HepG2 (cell line): ENCODE results near the gene MAP3K19. TPM values are rescaled to one million over a fixed set of nuclear protein-coding genes. Genes with fewer than 3 reads are reported as not detected.

Experiments used
- HMG20A ChIP-seq: IDR thresholded peaks from 2 replicates; pipeline ENCODE4 v1.6.1; 2016; ENCODE audit warnings: borderline replicate concordance
- HMG20B ChIP-seq: conservative IDR thresholded peaks from 2 replicates; pipeline ENCODE4 v1.6.1; 2016; ENCODE audit warnings: missing genetic modification reagents, missing compliant biosample characterization
- NFE2 ChIP-seq: sonication (generic); formaldehyde crosslinking; IDR thresholded peaks from 2 replicates; pipeline ENCODE4 v1.4.0; 2020; ENCODE audit warnings: missing genetic modification reagents
- NFKBIZ ChIP-seq: IDR thresholded peaks from 2 replicates; pipeline ENCODE4 v1.6.1; 2018; ENCODE audit warnings: missing genetic modification reagents, missing compliant biosample characterization
- NFYC ChIP-seq: IDR thresholded peaks from 2 replicates; pipeline ENCODE4 v1.6.1; 2016; ENCODE audit warnings: missing genetic modification reagents, missing compliant biosample characterization
- RBAK ChIP-seq: sonication (generic); formaldehyde crosslinking; IDR thresholded peaks from 2 replicates; pipeline ENCODE4 v1.5.1; 2020; ENCODE audit warnings: mild to moderate bottlenecking, missing genetic modification reagents
- RNF2 ChIP-seq: fragments of 450-650 bp; conservative IDR thresholded peaks from 2 replicates; pipeline ENCODE4 v1.6.1; 2016; ENCODE audit warnings: low read depth
- SP2 ChIP-seq: sonication (generic); formaldehyde crosslinking; IDR thresholded peaks from 2 replicates; pipeline ENCODE4 v1.5.1; 2020; ENCODE audit warnings: mild to moderate bottlenecking, missing genetic modification reagents
- SUZ12 ChIP-seq: fragments of 150-350 bp; IDR thresholded peaks from 2 replicates; pipeline ENCODE4 v1.6.1; 2014; ENCODE audit warnings: low read depth, low read length
- WIZ ChIP-seq: sonication (generic); formaldehyde crosslinking; IDR thresholded peaks from 2 replicates; pipeline ENCODE4 v1.5.1; 2020; ENCODE audit warnings: mild to moderate bottlenecking, missing genetic modification reagents
- ZFAT ChIP-seq: sonication (generic); formaldehyde crosslinking; conservative IDR thresholded peaks from 2 replicates; pipeline ENCODE4 v1.8.1; 2023; ENCODE audit warnings: missing genetic modification reagents, inconsistent platforms
- ZFP36L1 ChIP-seq: sonication (generic); formaldehyde crosslinking; IDR thresholded peaks from 2 replicates; pipeline ENCODE4 v1.8.0; 2022; ENCODE audit warnings: mild to moderate bottlenecking, missing genetic modification reagents, moderate library complexity
- ZNF101 ChIP-seq: sonication (generic); formaldehyde crosslinking; IDR thresholded peaks from 2 replicates; pipeline ENCODE4 v1.4.0; 2020; ENCODE audit warnings: mild to moderate bottlenecking, low read depth, missing genetic modification reagents, borderline replicate concordance
- ZNF274 ChIP-seq: sonication (generic); formaldehyde crosslinking; IDR thresholded peaks from 2 replicates; pipeline ENCODE4 v1.5.1; 2020; ENCODE audit warnings: mild to moderate bottlenecking, missing genetic modification reagents
- ZNF333 ChIP-seq: sonication (generic); formaldehyde crosslinking; IDR thresholded peaks from 2 replicates; pipeline ENCODE4 v1.4.0; 2020; ENCODE audit warnings: mild to moderate bottlenecking, missing genetic modification reagents, borderline replicate concordance
- ZNF564 ChIP-seq: sonication (generic); formaldehyde crosslinking; IDR thresholded peaks from 2 replicates; pipeline ENCODE4 v1.8.1; 2023; ENCODE audit warnings: mild to moderate bottlenecking, missing genetic modification reagents
- ZNF768 ChIP-seq: sonication (generic); formaldehyde crosslinking; IDR thresholded peaks from 2 replicates; pipeline ENCODE4 v1.4.0; 2020; ENCODE audit warnings: missing genetic modification reagents
- polyA plus RNA-seq, 8 experiments: library from polyadenylated mRNA; depleted of rRNA in 3 of 8; stranded (reverse) in 7 of 8; unstranded in 1 of 8; fragments of >200 nt; fragmentation: Illumina TruSeq in 4 of 8; extraction: Trizol in 4 of 8; gene quantifications; 2 replicates each; pipeline versions ENCODE4 v1.2.1 to v1.2.3, GENCODE V29; 2011 to 2016; ENCODE audit warnings: low read depth in 4 of 8, missing spikeins in 1 of 8, mixed read lengths in 1 of 8; ENCODE audit not compliant: insufficient read depth in 1 of 8
- total RNA-seq, 5 experiments: library from RNA; depleted of rRNA; stranded (reverse); fragments of >200 nt; fragmentation: Illumina TruSeq; extraction: Trizol; gene quantifications; 2 replicates each; pipeline ENCODE4 v1.2.3, GENCODE V29; 2016; ENCODE audit warnings: low read depth in 1 of 5
- TF ChIP-seq, protein P1 (sequence below): fragments of 450-650 bp; IDR thresholded peaks from 2 replicates; pipeline ENCODE4 v1.6.1; 2017; ENCODE audit warnings: mild to moderate bottlenecking
- TF ChIP-seq, protein P2 (sequence below): sonication (generic); formaldehyde crosslinking; IDR thresholded peaks from 2 replicates; pipeline ENCODE4 v1.8.1; 2023; ENCODE audit warnings: mild to moderate bottlenecking, missing genetic modification reagents
- TF ChIP-seq, protein P3 (sequence below): sonication (generic); formaldehyde crosslinking; conservative IDR thresholded peaks from 2 replicates; pipeline ENCODE4 v1.4.0; 2020; ENCODE audit warnings: missing genetic modification reagents
- TF ChIP-seq, protein P4 (sequence below), 2 experiments: sonication (generic) in 1 of 2; formaldehyde crosslinking in 1 of 2; IDR thresholded peaks; 2 replicates each; pipeline versions ENCODE4 v1.4.0 to v1.6.1; 2016 to 2020; ENCODE audit warnings: borderline replicate concordance in 1 of 2, low read depth in 1 of 2, mild to moderate bottlenecking in 1 of 2, missing genetic modification reagents in 1 of 2

The MAP3K19 gene
- total and polyA plus RNA-seq, 2 of the 13 experiments (the other 11 are each of a cell fraction or from before 2014, with no cell fraction given), result not detected

DNA sequence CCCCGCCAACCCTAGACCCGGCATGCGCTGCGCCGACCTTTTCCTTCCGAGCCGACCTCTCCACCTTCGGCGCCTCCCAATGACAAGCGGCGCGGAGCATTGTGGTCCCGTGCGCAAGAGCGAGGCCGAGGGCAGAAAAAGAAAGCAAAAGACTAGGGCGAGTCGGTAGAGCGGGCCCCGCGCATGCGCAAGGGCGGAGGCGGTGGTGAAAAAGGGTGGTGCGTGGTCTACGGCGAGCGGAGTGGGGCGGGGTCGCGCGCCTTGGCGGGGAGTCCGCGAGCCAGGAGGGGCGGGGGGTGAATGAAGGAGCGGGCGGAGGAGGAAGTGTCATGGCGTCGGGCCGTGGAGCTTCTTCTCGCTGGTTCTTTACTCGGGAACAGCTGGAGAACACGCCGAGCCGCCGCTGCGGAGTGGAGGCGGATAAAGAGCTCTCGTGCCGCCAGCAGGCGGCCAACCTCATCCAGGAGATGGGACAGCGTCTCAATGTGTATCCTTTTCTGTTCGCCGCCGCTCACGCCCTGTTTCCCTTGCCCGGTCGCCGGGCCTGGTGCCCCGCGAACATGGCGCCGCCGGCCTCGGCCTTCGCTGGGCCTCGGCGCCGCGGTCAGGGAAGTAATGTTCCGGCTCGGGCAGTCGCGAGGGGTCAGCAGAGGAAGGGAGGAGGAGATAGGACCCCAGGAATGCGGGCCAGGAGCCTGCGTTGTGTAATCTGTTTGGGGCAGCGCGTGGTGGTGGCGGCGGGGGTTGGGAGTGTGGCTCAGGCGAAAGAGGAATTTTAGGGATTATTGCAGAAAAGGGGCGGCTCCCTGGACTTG, 128.5 kb downstream of the MAP3K19 start, which contains the start of gene CCNT2 (continued):
- peak; percentile 99 for TF ChIP-seq ZNF333 (CRISPR knock-in tag)
- peak; percentile 64; the same call in 1 of the 2 replicates for TF ChIP-seq ZNF768 (CRISPR knock-in tag)
- peak; percentile 56 for TF ChIP-seq SP2
- peak; percentile 53 for TF ChIP-seq NFYC (CRISPR knock-in tag)
- TF ChIP-seq, protein P1, sequence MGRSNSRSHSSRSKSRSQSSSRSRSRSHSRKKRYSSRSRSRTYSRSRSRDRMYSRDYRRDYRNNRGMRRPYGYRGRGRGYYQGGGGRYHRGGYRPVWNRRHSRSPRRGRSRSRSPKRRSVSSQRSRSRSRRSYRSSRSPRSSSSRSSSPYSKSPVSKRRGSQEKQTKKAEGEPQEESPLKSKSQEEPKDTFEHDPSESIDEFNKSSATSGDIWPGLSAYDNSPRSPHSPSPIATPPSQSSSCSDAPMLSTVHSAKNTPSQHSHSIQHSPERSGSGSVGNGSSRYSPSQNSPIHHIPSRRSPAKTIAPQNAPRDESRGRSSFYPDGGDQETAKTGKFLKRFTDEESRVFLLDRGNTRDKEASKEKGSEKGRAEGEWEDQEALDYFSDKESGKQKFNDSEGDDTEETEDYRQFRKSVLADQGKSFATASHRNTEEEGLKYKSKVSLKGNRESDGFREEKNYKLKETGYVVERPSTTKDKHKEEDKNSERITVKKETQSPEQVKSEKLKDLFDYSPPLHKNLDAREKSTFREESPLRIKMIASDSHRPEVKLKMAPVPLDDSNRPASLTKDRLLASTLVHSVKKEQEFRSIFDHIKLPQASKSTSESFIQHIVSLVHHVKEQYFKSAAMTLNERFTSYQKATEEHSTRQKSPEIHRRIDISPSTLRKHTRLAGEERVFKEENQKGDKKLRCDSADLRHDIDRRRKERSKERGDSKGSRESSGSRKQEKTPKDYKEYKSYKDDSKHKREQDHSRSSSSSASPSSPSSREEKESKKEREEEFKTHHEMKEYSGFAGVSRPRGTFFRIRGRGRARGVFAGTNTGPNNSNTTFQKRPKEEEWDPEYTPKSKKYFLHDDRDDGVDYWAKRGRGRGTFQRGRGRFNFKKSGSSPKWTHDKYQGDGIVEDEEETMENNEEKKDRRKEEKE, result no peak
- TF ChIP-seq RNF2, result no peak
- TF ChIP-seq SUZ12, result peak; percentile 58
- no peak; the same call in 1 of the 2 replicates for TF ChIP-seq ZNF564 (CRISPR knock-in tag)
- TF ChIP-seq HMG20B (CRISPR knock-in tag), result no peak
- TF ChIP-seq ZNF274 (CRISPR knock-in tag), result no peak
- TF ChIP-seq NFE2 (CRISPR knock-in tag), result no peak
- TF ChIP-seq, protein P2, sequence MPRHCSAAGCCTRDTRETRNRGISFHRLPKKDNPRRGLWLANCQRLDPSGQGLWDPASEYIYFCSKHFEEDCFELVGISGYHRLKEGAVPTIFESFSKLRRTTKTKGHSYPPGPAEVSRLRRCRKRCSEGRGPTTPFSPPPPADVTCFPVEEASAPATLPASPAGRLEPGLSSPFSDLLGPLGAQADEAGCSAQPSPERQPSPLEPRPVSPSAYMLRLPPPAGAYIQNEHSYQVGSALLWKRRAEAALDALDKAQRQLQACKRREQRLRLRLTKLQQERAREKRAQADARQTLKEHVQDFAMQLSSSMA, result peak; percentile 86; the same call in 1 of the 2 replicates
- TF ChIP-seq HMG20A, result no peak; the same call in 1 of the 2 replicates
- TF ChIP-seq NFKBIZ, result no peak
- TF ChIP-seq WIZ (CRISPR knock-in tag), result no peak; the same call in 1 of the 2 replicates
- TF ChIP-seq, protein P3, sequence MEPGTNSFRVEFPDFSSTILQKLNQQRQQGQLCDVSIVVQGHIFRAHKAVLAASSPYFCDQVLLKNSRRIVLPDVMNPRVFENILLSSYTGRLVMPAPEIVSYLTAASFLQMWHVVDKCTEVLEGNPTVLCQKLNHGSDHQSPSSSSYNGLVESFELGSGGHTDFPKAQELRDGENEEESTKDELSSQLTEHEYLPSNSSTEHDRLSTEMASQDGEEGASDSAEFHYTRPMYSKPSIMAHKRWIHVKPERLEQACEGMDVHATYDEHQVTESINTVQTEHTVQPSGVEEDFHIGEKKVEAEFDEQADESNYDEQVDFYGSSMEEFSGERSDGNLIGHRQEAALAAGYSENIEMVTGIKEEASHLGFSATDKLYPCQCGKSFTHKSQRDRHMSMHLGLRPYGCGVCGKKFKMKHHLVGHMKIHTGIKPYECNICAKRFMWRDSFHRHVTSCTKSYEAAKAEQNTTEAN (CRISPR knock-in tag), result peak; percentile 36; the same call in 1 of the 2 replicates
- no peak for TF ChIP-seq ZFP36L1 (CRISPR knock-in tag)
- TF ChIP-seq ZFAT (CRISPR knock-in tag), result peak; percentile 10; the same call in 1 of the 2 replicates
- no peak for TF ChIP-seq RBAK
- 0 out of 2 replicates have a peak, but pooled peaks have one; percentile 67 for TF ChIP-seq ZNF101
- TF ChIP-seq, protein P4, sequence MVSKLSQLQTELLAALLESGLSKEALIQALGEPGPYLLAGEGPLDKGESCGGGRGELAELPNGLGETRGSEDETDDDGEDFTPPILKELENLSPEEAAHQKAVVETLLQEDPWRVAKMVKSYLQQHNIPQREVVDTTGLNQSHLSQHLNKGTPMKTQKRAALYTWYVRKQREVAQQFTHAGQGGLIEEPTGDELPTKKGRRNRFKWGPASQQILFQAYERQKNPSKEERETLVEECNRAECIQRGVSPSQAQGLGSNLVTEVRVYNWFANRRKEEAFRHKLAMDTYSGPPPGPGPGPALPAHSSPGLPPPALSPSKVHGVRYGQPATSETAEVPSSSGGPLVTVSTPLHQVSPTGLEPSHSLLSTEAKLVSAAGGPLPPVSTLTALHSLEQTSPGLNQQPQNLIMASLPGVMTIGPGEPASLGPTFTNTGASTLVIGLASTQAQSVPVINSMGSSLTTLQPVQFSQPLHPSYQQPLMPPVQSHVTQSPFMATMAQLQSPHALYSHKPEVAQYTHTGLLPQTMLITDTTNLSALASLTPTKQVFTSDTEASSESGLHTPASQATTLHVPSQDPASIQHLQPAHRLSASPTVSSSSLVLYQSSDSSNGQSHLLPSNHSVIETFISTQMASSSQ (IDR thresholded peaks at IDR 0.05; ENCODE audit: low read depth), result no peak
- TF ChIP-seq, protein P4 (CRISPR knock-in tag; IDR thresholded peaks at IDR 0.05; ENCODE audit: borderline replicate concordance), result peak; percentile 27; the same call in 1 of the 2 replicates
